NCI-H2029 (cell line): ENCODE data around the gene BCL7C.

Experiments used
- DNase-seq: peaks from one replicate; lab custom pipeline; 2025; lab: John Stamatoyannopoulos, UW

Gene BCL7C

GRCh38 chr16:30922420-30922959, 28.6 kb upstream of the BCL7C start:
- DNase-seq: peak; percentile 98

- peak; percentile 91 for DNase-seq
These were observed 28.0 kb upstream of the BCL7C start for GRCh38 chr16:30921748-30922419.

GRCh38 chr16:30921459-30921747, 27.5 kb upstream of the BCL7C start:
- DNase-seq: no peak

- no peak for DNase-seq
These were observed 27.0 kb upstream of the BCL7C start for GRCh38 chr16:30920891-30921290.

GRCh38 chr16:30918614-30919013, 24.7 kb upstream of the BCL7C start:
- no peak for DNase-seq

- no peak for DNase-seq
These were observed 21.0 kb upstream of the BCL7C start for GRCh38 chr16:30914830-30915229.

- no peak for DNase-seq
These were observed 19.0 kb upstream of the BCL7C start for GRCh38 chr16:30912794-30913412.

GRCh38 chr16:30910427-30911029, 16.7 kb upstream of the BCL7C start:
- no peak for DNase-seq

- no peak for DNase-seq
These were observed 13.2 kb upstream of the BCL7C start for GRCh38 chr16:30907064-30907463.

- DNase-seq: no peak
These were observed 10.4 kb upstream of the BCL7C start for GRCh38 chr16:30904114-30904780.

GRCh38 chr16:30903596-30903995, 9.7 kb upstream of the BCL7C start:
- DNase-seq: no peak

- DNase-seq: no peak
These were observed 9.1 kb upstream of the BCL7C start for GRCh38 chr16:30903002-30903401.

- DNase-seq: peak; percentile 36
These were observed 8.4 kb upstream of the BCL7C start for GRCh38 chr16:30902029-30902972.

- DNase-seq: no peak
These were observed 7.5 kb upstream of the BCL7C start for GRCh38 chr16:30901201-30902028.

- no peak for DNase-seq
These were observed 6.7 kb upstream of the BCL7C start for GRCh38 chr16:30900588-30900987.

GRCh38 chr16:30899794-30900193, 5.9 kb upstream of the BCL7C start:
- no peak for DNase-seq

- peak; percentile 89 for DNase-seq
These were observed 3.2 kb upstream of the BCL7C start for GRCh38 chr16:30896889-30897733.

GRCh38 chr16:30896261-30896888, 2.5 kb upstream of the BCL7C start, which contains the start of gene CTF1:
Gene CTF1 (plus strand): TSS chr16:30896614. CDS start chr16:30896644, 30 bp downstream.
- DNase-seq: peak; percentile 36

- no peak for DNase-seq
These were observed 1.9 kb upstream of the BCL7C start for GRCh38 chr16:30895627-30896260.
